Ascending aorta (tissue), 2 donors: ENCODE results near the gene VPS51. TPM values are rescaled to one million over a fixed set of nuclear protein-coding genes. Genes with fewer than 3 reads are reported as not detected.
A peak's percentile ranks its signal among the peaks of the same experiment; 100 is the strongest.

ENCODE experiments used
- DNase-seq, 2 donors: peaks; one replicate each; pipeline ENCODE4 v3.0.0-alpha.2; 2019; ENCODE audit warnings: low spot score in 2 of 2
- H3K27ac ChIP-seq, 2 donors: fragments of 200-600 bp; sonication (generic); one replicate each; pipeline ENCODE4 v1.5.1; 2016 to 2017; ENCODE audit warnings: mild to moderate bottlenecking in 1 of 2
- H3K27me3 ChIP-seq: fragments of 200-600 bp; sonication (generic); one replicate; pipeline ENCODE4 v1.5.1; 2017
- H3K36me3 ChIP-seq, 2 donors: fragments of 200-600 bp; sonication (generic); one replicate each; pipeline ENCODE4 v1.5.1; 2016
- H3K4me1 ChIP-seq, 2 donors: fragments of 200-600 bp; sonication (generic); one replicate each; pipeline ENCODE4 v1.5.1; 2016 to 2017; ENCODE audit warnings: mild to moderate bottlenecking in 1 of 2
- H3K4me3 ChIP-seq, 2 donors: fragments of 200-600 bp; sonication (generic); one replicate each; pipeline ENCODE4 v1.5.1; 2016 to 2017; ENCODE audit warnings: mild to moderate bottlenecking in 1 of 2
- H3K9me3 ChIP-seq, 2 donors: fragments of 200-600 bp; sonication (generic); one replicate each; pipeline ENCODE4 v1.5.1; 2016
- intact Hi-C: fragments of 100-400 bp; cut with DNase I; formaldehyde crosslinking; loops from one replicate; pipeline ENCODE4 v1.15.1; 2023
- total RNA-seq: library from RNA; depleted of rRNA; stranded (reverse); fragments of >200 nt; gene quantifications from one replicate; pipeline ENCODE4 v1.1.0, GENCODE V29; 2016
- TF ChIP-seq, protein P1 (sequence below), 3 experiments: fragments of 200-600 bp in 2 of 3; fragments of 450-650 bp in 1 of 3; sonication (generic) in 2 of 3; IDR thresholded peaks; one replicate each; pipeline ENCODE4 v1.5.1; 2016 to 2019; ENCODE audit warnings: antibody characterized with exemption in 3 of 3, mild to moderate bottlenecking in 1 of 3, moderate library complexity in 1 of 3

The VPS51 gene
- total RNA-seq, 1 donor from 2014 or later = 226 TPM

DNA sequence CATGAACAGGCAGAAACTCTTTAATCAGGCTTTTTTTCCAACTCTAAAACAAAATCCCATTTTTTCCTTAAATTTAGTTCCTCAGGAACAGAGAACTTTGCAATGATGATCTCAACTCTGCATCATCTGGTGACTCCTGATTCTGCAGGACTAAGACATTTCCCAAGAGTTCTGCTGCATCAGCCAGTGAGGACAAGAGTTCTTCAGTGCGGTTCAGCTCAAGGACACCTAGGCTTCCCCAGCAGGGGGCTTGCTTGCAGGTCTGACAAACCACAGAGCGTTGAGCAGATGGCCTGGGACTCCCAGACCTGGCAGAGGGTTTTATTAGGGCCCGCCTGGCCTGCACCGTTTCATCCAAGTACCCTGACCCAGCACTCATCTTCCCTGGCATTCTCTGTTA is 18.6 kb upstream of the VPS51 start:
- no peaks in the 10 kb centered on the region for H3K4me1 ChIP-seq
- TF ChIP-seq, protein P1, sequence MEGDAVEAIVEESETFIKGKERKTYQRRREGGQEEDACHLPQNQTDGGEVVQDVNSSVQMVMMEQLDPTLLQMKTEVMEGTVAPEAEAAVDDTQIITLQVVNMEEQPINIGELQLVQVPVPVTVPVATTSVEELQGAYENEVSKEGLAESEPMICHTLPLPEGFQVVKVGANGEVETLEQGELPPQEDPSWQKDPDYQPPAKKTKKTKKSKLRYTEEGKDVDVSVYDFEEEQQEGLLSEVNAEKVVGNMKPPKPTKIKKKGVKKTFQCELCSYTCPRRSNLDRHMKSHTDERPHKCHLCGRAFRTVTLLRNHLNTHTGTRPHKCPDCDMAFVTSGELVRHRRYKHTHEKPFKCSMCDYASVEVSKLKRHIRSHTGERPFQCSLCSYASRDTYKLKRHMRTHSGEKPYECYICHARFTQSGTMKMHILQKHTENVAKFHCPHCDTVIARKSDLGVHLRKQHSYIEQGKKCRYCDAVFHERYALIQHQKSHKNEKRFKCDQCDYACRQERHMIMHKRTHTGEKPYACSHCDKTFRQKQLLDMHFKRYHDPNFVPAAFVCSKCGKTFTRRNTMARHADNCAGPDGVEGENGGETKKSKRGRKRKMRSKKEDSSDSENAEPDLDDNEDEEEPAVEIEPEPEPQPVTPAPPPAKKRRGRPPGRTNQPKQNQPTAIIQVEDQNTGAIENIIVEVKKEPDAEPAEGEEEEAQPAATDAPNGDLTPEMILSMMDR (IDR thresholded peaks at IDR 0.05) = no peak
- no peak overlapping the region for H3K4me3 ChIP-seq
- H3K27ac ChIP-seq = no peak overlapping the region
- H3K36me3 ChIP-seq = no peaks in the 10 kb centered on the region
- no peaks in the 10 kb centered on the region for H3K9me3 ChIP-seq
- intact Hi-C loops = no loop called here
- no peaks in the 10 kb centered on the region for H3K27me3 ChIP-seq
- DNase-seq = no peak

DNA sequence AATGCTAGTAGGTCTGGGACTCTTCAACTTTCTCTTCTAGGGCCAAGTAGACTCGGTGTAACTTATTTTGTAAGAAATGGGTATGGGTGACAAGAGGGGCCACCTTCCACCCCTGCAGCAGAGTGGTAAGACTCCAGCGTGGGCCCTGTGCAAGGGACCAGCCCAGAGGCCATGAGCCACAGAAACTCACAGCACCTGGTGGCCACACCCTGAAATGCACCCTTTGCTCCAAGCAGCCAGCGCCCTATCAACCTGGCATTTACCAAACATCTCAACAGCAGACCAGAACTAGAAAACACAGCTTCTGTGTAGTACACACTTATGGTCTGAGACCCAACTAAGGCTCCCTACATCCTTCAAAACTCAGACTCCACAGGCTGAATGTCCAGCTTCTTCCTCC is 17.9 kb upstream of the VPS51 start:
- no peak overlapping the region for H3K27ac ChIP-seq

DNA sequence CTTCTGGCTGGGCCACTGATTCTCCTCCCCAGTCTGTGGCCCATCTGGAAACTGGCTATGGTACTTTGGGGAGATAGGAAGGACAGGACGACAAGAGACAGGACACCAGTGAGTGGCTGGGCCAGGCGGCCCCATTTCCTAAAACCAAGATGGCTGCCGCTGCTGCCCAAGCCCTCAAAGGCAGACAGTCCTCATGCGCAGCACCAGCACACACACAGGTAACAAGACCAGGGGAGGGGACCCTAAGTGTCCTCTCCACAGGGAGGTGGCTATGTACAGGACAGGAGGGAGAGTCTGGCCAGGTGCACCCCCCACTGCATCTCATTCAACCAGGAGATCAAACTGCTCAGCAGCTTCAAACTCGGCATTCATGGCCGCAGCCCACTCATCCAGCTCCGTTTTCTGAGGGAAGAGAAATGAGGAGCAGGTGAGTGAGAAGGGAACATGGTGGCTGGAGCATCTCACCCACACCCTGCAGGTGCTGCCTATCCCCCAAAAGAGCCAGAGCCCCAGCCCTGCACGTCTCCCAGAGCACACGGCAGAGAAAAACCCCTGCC is 17.1 kb upstream of the VPS51 start:
- Histone ChIP-seq H3K27me3 (no peaks in the 10 kb centered on the region), H3K9me3 (no peaks in the 10 kb centered on the region), H3K27ac (no peak overlapping the region), H3K4me3 (no peak overlapping the region), H3K4me1 (no peaks in the 10 kb centered on the region), H3K36me3 (no peaks in the 10 kb centered on the region)
- TF ChIP-seq, protein P1 (IDR thresholded peaks at IDR 0.05) = no peak
- no peak for DNase-seq
- intact Hi-C loops = no loop called here

More for the DNA sequence above, 17.9 kb upstream of the VPS51 start:
- DNase-seq = no peak
- TF ChIP-seq, protein P1 (IDR thresholded peaks at IDR 0.05) = peak in 1 of 3 experiments; percentile 38
- intact Hi-C loops = no loop called here
- Histone ChIP-seq H3K36me3 (no peaks in the 10 kb centered on the region), H3K9me3 (no peaks in the 10 kb centered on the region), H3K4me1 (no peaks in the 10 kb centered on the region), H3K27me3 (no peaks in the 10 kb centered on the region), H3K4me3 (no peak overlapping the region)

DNA sequence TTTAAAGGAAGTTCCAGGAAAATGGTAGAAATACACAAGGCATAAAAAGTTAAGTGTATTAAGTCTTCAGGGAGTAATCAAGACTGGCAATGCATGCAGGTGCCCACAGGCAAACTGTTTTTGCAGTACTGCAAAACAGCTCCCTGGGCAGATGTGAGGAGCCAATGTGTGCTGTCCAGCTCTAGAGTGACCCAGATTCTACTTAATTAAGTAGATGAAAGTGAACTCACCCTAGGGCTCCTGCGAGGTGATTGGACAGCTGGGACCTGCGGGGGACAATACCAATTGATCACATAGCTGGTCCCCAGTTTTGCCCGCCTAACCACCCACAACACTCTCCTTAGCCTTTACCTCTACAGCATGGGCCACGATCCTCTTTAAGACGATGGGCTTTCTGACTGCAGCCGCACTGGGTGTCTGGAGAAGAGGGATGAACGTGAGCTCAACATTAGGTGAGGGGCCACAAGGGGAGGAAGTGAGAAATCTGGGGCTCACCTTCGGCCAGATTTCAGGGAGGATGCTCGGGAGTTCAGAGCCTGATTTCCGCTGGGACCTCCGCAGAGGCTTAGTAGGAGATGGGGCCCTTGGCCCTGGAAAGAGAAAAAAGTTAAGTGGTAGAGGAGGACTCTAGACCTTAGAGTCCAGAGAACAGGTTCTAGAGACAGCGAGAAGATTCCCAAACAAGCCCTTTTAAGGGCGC is 12.7 kb upstream of the VPS51 start:
- peaks cover 10% of the 10 kb centered on the region in 2 donors for H3K4me1 ChIP-seq
- no peaks in the 10 kb centered on the region for H3K9me3 ChIP-seq
- no peaks in the 10 kb centered on the region for H3K27me3 ChIP-seq
- TF ChIP-seq, protein P1 (IDR thresholded peaks at IDR 0.05) = no peak
- no peak for DNase-seq
- H3K4me3 ChIP-seq = peak overlapping the region; percentile 85 to 90
- peak overlapping the region; percentile 93 to 97 for H3K27ac ChIP-seq
- peaks cover 26 to 29% of the 10 kb centered on the region in 2 donors for H3K36me3 ChIP-seq
- intact Hi-C loops = loop anchor here (5.0 to 10.0 kb wide), 3 partner anchors 41 to 278 kb away; partner anchors contain the start of genes MAP4K2, SAC3D1 and SNX15

DNA sequence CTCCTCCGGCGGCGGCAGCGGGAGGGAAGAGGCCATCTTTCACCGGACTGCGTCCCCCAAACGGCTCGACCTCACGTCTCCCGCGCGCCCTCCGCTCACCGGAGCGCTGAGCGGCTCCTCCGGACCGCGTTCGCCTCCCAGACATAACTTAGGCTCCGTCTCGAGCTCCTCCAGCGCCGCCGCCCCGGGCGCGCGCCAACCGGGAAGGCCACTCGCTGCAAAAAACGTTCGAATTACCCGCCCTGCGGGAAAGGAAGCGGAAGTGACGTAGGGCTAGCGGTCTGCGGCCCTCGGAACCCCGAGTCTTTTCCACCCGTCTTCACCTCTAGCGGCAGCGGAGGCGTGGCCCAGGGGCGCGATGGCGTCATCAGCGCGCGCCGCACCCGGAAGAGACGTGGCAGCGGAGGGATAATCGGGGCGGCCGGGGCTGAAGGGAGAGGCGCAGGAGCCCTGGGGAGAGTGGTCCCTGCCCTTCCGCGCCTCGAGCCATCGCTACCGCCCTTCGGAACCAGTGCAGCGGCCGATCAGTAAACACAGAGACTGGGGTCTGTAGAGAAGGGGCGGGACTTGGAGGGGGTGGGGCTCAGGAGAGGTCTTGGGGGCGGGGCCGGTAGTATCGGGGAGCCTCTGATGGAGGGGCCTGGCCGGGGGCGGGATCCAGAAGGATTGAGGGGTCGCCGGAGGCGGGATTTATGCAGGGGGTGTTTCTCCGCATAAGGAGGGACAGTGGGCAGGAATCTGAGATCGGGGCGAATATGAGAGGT is 12.0 kb upstream of the VPS51 start, which contains the start of the genes CDCA5 and ZFPL1:
Gene CDCA5 (minus strand): TSS at position 207 of the 764 bp plus-strand sequence. CDS start 62 bp downstream, at position 145.
Gene ZFPL1 (plus strand): TSS at position 389 of the 764 bp plus-strand sequence. CDS start 477 bp downstream, outside the sequence.
- H3K27me3 ChIP-seq = no peaks in the 10 kb centered on the region
- TF ChIP-seq, protein P1 (IDR thresholded peaks at IDR 0.05) = no peak
- no peaks in the 10 kb centered on the region for H3K9me3 ChIP-seq
- H3K27ac ChIP-seq = peak within 1 kb of the TSS; percentile 93 to 97
- intact Hi-C loops = loop anchor here (1.0 to 10.0 kb wide), 8 partner anchors 12 to 279 kb away; partner anchors contain the start of genes ATG2A, FAU, MAP4K2 and MRPL49
- peaks cover 28 to 37% of the 10 kb centered on the region in 2 donors for H3K36me3 ChIP-seq
- H3K4me3 ChIP-seq = peak within 1 kb of the TSS; percentile 85 to 90
- H3K4me1 ChIP-seq = peaks cover 10% of the 10 kb centered on the region in 2 donors
- peak; percentile 77 to 97 for DNase-seq
